GM20431 (cell line): ENCODE results near the gene RPL22L1.
"Not testable (repeated sequence)": the region's sequence is repeated elsewhere in the genome, so short reads cannot be mapped to it uniquely, and the experiment has no call there.

Experiments
- in situ Hi-C: fragments of 300-500 bp; cut with MseI, MboI; formaldehyde crosslinking; loops from one replicate; pipeline ENCODE4 v1.15.0; 2020; ENCODE audit warnings: low sequenced_read_pairs; ENCODE audit not compliant: unreplicated experiment

The RPL22L1 gene

GRCh38 chr3:170869645-170870593, at the start of gene RPL22L1:
TSS of gene RPL22L1 (minus strand) at chr3:170870195. CDS start at chr3:170870167, 28 bp downstream.
- in situ Hi-C loops, result no loop called here

- in situ Hi-C loops, result no loop called here
Measured at GRCh38 chr3:170918715-170919114, 48.7 kb upstream of the RPL22L1 start.

GRCh38 chr3:170914690-170915089, 44.7 kb upstream of the RPL22L1 start:
- in situ Hi-C loops, result no loop called here

- in situ Hi-C loops, result no loop called here
Measured at GRCh38 chr3:170914212-170914611, 44.2 kb upstream of the RPL22L1 start.

- in situ Hi-C loops, result no loop called here
Measured at GRCh38 chr3:170911051-170911450, 41.1 kb upstream of the RPL22L1 start.

- in situ Hi-C loops, result no loop called here
Measured at GRCh38 chr3:170910542-170910941, 40.5 kb upstream of the RPL22L1 start.

GRCh38 chr3:170909129-170909903, 39.3 kb upstream of the RPL22L1 start:
- in situ Hi-C loops, result no loop called here

GRCh38 chr3:170908235-170909116, 38.5 kb upstream of the RPL22L1 start, which contains the start of gene EIF5A2:
TSS of gene EIF5A2 (minus strand) at chr3:170908637. CDS start at chr3:170907806, 831 bp downstream.
- in situ Hi-C loops, result no loop called here

- in situ Hi-C loops, result no loop called here
Measured at GRCh38 chr3:170907637-170908234, 37.7 kb upstream of the RPL22L1 start.

- in situ Hi-C loops, result no loop called here
Measured at GRCh38 chr3:170905862-170906261, 35.9 kb upstream of the RPL22L1 start.

- in situ Hi-C loops, result no loop called here
Measured at GRCh38 chr3:170903123-170903522, 33.1 kb upstream of the RPL22L1 start.

GRCh38 chr3:170899455-170899854, 29.5 kb upstream of the RPL22L1 start:
- in situ Hi-C loops, result no loop called here

GRCh38 chr3:170897978-170898377, 28.0 kb upstream of the RPL22L1 start:
- in situ Hi-C loops, result no loop called here

- in situ Hi-C loops, result not testable (repeated sequence)
Measured at GRCh38 chr3:170897199-170897598, 27.2 kb upstream of the RPL22L1 start.

- in situ Hi-C loops, result no loop called here
Measured at GRCh38 chr3:170896781-170897180, 26.8 kb upstream of the RPL22L1 start.

- in situ Hi-C loops, result not testable (repeated sequence)
Measured at GRCh38 chr3:170896333-170896732, 26.3 kb upstream of the RPL22L1 start.

- in situ Hi-C loops, result no loop called here
Measured at GRCh38 chr3:170893895-170894294, 23.9 kb upstream of the RPL22L1 start.

GRCh38 chr3:170889630-170890029, 19.6 kb upstream of the RPL22L1 start:
- in situ Hi-C loops, result no loop called here

- in situ Hi-C loops, result no loop called here
Measured at GRCh38 chr3:170889132-170889531, 19.1 kb upstream of the RPL22L1 start.
